HL-60 (cell line): Measurements from ENCODE around the gene CCDC121.

Experiments used
- DNase-seq, 2 experiments: peaks; one replicate each; pipeline ENCODE4 v3.0.0-alpha.2; 2010 to 2020; ENCODE audit warnings: low read depth in 1 of 2, low spot score in 1 of 2
- H3K27ac ChIP-seq: fragments of 250-450 bp; sonication (Bioruptor Pico); replicated peaks from 2 replicates; pipeline ENCODE4 v1.5.1; 2020; ENCODE audit warnings: mild to moderate bottlenecking, moderate library complexity
- H3K27me3 ChIP-seq: fragments of 250-450 bp; sonication (Bioruptor Pico); 2 replicates; pipeline ENCODE4 v1.5.1; 2021; ENCODE audit warnings: mild to moderate bottlenecking, moderate library complexity; ENCODE audit not compliant: insufficient read depth, poor library complexity, severe bottlenecking
- H3K4me3 ChIP-seq: replicated peaks from 2 replicates; pipeline ENCODE4 v1.5.1; 2011; ENCODE audit warnings: mild to moderate bottlenecking, control low read depth, low read length; ENCODE audit not compliant: insufficient read depth
- GABPA ChIP-seq: IDR thresholded peaks from 2 replicates; pipeline ENCODE4 v1.6.1; 2012; ENCODE audit warnings: low read depth
- POLR2AphosphoS5 ChIP-seq: IDR thresholded peaks from 2 replicates; pipeline ENCODE4 v1.6.1; 2012; ENCODE audit warnings: low read depth
- SPI1 ChIP-seq: IDR thresholded peaks from 2 replicates; pipeline ENCODE4 v1.6.1; 2012; ENCODE audit warnings: low read depth, mild to moderate bottlenecking, borderline replicate concordance
- long read RNA-seq: library from polyadenylated mRNA; unstranded; transcript quantifications from one replicate; pipeline ENCODE4 v2.0.0, GENCODE V29; 2020
- TF ChIP-seq, protein P1 (sequence below): IDR thresholded peaks from 2 replicates; pipeline ENCODE4 v1.6.1; 2012; ENCODE audit warnings: low read depth; ENCODE audit not compliant: insufficient replicate concordance
- TF ChIP-seq, protein P2 (sequence below): IDR thresholded peaks from one replicate; pipeline ENCODE4 v1.5.1; 2011; ENCODE audit warnings: low read length, control low read depth, inconsistent platforms; ENCODE audit not compliant: insufficient read depth

The CCDC121 gene, protein sequence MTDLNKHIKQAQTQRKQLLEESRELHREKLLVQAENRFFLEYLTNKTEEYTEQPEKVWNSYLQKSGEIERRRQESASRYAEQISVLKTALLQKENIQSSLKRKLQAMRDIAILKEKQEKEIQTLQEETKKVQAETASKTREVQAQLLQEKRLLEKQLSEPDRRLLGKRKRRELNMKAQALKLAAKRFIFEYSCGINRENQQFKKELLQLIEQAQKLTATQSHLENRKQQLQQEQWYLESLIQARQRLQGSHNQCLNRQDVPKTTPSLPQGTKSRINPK
- long read RNA-seq, transcript CCDC121-201 (2 exons, 2,342 nt): major isoform, 8 of 9 reads
- long read RNA-seq, partial matches to known transcripts: 0 of 9 reads
- long read RNA-seq, other reads (novel, unspliced or antisense): 0 of 9 reads

DNA sequence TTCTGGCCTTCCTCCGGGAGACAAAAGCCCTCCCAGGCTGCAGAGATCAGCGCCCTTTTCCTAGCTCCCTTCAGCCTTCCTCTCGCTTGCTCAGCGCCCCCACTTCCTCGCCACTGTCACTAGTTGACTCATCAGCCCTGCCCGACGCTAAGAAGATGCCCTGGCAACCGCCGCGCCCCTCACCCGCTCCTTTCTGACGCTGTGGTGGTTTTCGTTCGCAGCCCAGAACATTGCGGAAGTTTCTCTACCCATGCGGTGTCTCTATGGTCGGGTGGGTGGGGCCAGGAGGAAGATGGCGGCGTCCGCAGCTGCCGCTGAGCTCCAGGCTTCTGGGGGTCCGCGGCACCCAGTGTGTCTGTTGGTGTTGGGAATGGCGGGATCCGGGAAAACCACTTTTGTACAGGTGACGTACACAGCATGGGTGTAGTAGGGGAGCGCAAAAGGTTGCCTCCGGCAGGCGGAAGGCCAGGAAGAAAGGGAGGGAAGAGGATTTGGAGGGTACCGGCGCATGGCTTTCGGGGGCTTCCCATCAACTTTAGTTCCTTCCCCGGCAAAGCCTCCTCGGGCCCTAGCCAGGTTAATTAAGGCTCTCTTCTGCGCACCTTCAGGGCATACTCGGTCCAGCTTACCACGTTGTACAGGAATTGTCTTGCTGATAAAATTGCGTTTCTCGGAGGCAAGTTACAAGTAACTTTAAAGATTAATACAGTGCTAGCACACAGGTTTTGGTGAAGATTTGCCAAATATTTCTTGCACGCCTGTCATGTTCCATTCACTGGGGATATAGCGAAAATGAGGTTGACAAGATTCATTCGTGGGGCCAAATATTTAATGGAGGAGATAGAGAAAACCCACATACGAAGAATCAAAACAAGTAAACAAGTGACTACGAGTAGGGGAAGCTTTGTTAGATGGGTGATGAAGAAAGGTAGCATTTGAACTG is at the start of gene CCDC121, which contains the start of gene GPN1:
Gene CCDC121 (minus strand): TSS at position 246 of the 943 bp plus-strand sequence. CDS start 1,213 bp downstream, outside the sequence.
Gene GPN1 (plus strand): TSS at position 284 of the 943 bp plus-strand sequence. CDS start 9 bp downstream, at position 293.
- peak within 1 kb of the TSS; percentile 85 for H3K27ac ChIP-seq
- TF ChIP-seq, protein P1, sequence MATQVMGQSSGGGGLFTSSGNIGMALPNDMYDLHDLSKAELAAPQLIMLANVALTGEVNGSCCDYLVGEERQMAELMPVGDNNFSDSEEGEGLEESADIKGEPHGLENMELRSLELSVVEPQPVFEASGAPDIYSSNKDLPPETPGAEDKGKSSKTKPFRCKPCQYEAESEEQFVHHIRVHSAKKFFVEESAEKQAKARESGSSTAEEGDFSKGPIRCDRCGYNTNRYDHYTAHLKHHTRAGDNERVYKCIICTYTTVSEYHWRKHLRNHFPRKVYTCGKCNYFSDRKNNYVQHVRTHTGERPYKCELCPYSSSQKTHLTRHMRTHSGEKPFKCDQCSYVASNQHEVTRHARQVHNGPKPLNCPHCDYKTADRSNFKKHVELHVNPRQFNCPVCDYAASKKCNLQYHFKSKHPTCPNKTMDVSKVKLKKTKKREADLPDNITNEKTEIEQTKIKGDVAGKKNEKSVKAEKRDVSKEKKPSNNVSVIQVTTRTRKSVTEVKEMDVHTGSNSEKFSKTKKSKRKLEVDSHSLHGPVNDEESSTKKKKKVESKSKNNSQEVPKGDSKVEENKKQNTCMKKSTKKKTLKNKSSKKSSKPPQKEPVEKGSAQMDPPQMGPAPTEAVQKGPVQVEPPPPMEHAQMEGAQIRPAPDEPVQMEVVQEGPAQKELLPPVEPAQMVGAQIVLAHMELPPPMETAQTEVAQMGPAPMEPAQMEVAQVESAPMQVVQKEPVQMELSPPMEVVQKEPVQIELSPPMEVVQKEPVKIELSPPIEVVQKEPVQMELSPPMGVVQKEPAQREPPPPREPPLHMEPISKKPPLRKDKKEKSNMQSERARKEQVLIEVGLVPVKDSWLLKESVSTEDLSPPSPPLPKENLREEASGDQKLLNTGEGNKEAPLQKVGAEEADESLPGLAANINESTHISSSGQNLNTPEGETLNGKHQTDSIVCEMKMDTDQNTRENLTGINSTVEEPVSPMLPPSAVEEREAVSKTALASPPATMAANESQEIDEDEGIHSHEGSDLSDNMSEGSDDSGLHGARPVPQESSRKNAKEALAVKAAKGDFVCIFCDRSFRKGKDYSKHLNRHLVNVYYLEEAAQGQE: peak; percentile 54
- TF ChIP-seq POLR2AphosphoS5: peak; percentile 90
- TF ChIP-seq, protein P2, sequence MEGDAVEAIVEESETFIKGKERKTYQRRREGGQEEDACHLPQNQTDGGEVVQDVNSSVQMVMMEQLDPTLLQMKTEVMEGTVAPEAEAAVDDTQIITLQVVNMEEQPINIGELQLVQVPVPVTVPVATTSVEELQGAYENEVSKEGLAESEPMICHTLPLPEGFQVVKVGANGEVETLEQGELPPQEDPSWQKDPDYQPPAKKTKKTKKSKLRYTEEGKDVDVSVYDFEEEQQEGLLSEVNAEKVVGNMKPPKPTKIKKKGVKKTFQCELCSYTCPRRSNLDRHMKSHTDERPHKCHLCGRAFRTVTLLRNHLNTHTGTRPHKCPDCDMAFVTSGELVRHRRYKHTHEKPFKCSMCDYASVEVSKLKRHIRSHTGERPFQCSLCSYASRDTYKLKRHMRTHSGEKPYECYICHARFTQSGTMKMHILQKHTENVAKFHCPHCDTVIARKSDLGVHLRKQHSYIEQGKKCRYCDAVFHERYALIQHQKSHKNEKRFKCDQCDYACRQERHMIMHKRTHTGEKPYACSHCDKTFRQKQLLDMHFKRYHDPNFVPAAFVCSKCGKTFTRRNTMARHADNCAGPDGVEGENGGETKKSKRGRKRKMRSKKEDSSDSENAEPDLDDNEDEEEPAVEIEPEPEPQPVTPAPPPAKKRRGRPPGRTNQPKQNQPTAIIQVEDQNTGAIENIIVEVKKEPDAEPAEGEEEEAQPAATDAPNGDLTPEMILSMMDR: no peak
- peak; percentile 64; the same call in 1 of the 2 replicates for TF ChIP-seq SPI1
- TF ChIP-seq GABPA: peak; percentile 76
- H3K27me3 ChIP-seq: no peaks in the 10 kb centered on the region
- peak; percentile 86 to 97 for DNase-seq
- H3K4me3 ChIP-seq: peak within 1 kb of the TSS; percentile 81

DNA sequence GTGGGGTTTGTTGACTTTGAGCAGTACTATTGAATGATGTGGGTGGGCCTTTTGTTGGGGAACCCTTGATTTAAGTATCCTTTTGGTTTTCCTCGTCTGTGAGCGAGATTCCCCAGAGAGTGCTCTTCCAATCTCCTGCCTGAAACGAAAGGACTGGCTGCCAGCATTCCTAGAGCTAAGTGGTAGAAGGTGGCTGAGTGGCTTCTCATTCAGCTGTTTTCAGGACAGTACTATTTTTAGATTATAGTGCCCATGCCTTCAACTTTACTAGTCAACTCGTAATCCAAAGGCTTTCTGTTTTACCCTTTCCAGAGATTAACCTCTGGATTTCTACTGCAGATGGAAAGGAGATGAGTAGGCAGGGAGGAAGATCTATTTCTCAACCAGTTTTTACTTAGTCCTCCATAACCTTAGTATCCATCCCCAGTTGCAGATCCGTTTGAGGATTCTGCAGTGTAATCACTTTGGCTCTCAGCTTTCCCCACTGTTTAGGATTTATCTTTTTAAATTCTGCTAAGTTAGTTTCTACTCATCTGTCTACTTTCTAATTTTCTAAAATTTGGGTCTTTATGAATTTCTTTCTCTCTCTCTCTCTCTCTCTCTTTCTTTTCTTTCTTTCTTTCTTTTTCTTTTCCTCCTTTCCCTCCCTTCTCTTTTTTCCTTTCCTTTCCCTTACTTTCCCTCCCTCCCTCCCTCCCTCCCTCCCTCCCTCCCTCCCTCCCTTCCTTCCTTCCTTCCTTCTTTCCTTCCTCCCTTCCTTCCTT is 44.1 kb upstream of the CCDC121 start:
- TF ChIP-seq, protein P1: no peak
- TF ChIP-seq SPI1: no peak
- TF ChIP-seq, protein P2: no peak
- TF ChIP-seq POLR2AphosphoS5: no peak
- no peak for TF ChIP-seq GABPA
- Histone ChIP-seq H3K27ac (no peak overlapping the region), H3K4me3 (no peak overlapping the region), H3K27me3 (no peaks in the 10 kb centered on the region)
- DNase-seq: no peak

DNA sequence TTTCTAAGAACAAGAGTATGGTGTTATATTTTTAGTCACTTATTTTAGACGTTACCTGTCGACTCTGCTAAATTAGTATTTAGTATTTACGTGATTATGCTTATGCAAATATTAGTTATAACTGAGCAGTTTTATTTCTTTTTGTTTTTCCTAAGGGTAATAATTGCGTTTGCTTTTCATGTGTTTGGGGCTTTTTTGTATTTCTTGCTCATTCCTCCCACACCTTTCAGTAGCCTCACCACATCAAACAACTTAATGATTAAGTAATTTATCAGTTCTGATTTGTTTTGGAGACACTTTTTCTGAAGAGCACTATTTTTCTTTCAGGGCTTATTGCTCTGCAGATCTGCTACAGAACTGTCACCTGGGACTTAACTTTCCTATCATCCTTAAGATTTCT is 42.4 kb upstream of the CCDC121 start:
- no peak for DNase-seq
- Histone ChIP-seq H3K27ac (no peak overlapping the region), H3K4me3 (no peak overlapping the region), H3K27me3 (no peaks in the 10 kb centered on the region)
- no peak for TF ChIP-seq SPI1
- TF ChIP-seq, protein P2: no peak
- no peak for TF ChIP-seq POLR2AphosphoS5
